HepG2 (cell line): ENCODE results near the gene CLEC16A. TPM values are rescaled to one million over a fixed set of nuclear protein-coding genes. Genes with fewer than 3 reads are reported as not detected.
A peak's percentile ranks its signal among the peaks of the same experiment; 100 is the strongest.

Experiments used
- BHLHE40 ChIP-seq: IDR thresholded peaks from 2 replicates; pipeline ENCODE4 v1.6.1; 2011; ENCODE audit warnings: low read length, improper control_type of control experiment
- FOXA3 ChIP-seq: IDR thresholded peaks from 2 replicates; pipeline ENCODE4 v1.6.1; 2016; ENCODE audit warnings: missing genetic modification reagents, missing compliant biosample characterization
- GZF1 ChIP-seq: sonication (generic); formaldehyde crosslinking; IDR thresholded peaks from 2 replicates; pipeline ENCODE4 v1.5.1; 2020; ENCODE audit warnings: mild to moderate bottlenecking, missing genetic modification reagents
- IRX3 ChIP-seq: sonication (generic); formaldehyde crosslinking; IDR thresholded peaks from 2 replicates; pipeline ENCODE4 v1.8.1; 2023; ENCODE audit warnings: mild to moderate bottlenecking, low read depth, missing genetic modification reagents, borderline replicate concordance
- KDM4B ChIP-seq: sonication (generic); formaldehyde crosslinking; IDR thresholded peaks from 2 replicates; pipeline ENCODE4 v1.4.0; 2020; ENCODE audit warnings: missing genetic modification reagents
- KLF12 ChIP-seq: sonication (generic); formaldehyde crosslinking; IDR thresholded peaks from 2 replicates; pipeline ENCODE4 v1.4.0; 2020; ENCODE audit warnings: missing genetic modification reagents, borderline replicate concordance
- MIXL1 ChIP-seq: IDR thresholded peaks from 2 replicates; pipeline ENCODE4 v1.6.1; 2016
- MYC ChIP-seq: sonication (generic); formaldehyde crosslinking; IDR thresholded peaks from 2 replicates; pipeline ENCODE4 v1.9.0; 2021; ENCODE audit warnings: missing genetic modification reagents, borderline replicate concordance
- NFIB ChIP-seq: sonication (generic); formaldehyde crosslinking; IDR thresholded peaks from 2 replicates; pipeline ENCODE4 v1.9.0; 2021; ENCODE audit warnings: missing genetic modification reagents, mild to moderate bottlenecking, borderline replicate concordance
- POLR2AphosphoS5 ChIP-seq: IDR thresholded peaks from 2 replicates; pipeline ENCODE4 v1.6.1; 2012; ENCODE audit warnings: low read depth, low read length
- RBM39 ChIP-seq: fragments of 200-400 bp; formaldehyde crosslinking; IDR thresholded peaks from one replicate; pipeline ENCODE4 v1.6.1; 2018; ENCODE audit warnings: antibody characterized with exemption, mild to moderate bottlenecking, low read depth, low read length; ENCODE audit not compliant: poor library complexity, severe bottlenecking
- SMAD9 ChIP-seq: sonication (generic); formaldehyde crosslinking; IDR thresholded peaks from 2 replicates; pipeline ENCODE4 v1.5.1; 2020; ENCODE audit warnings: mild to moderate bottlenecking, missing genetic modification reagents
- TCF7 ChIP-seq: sonication (generic); IDR thresholded peaks from 2 replicates; pipeline ENCODE4 v1.6.1; 2016; ENCODE audit warnings: antibody characterized with exemption, low read depth
- THYN1 ChIP-seq: sonication (generic); formaldehyde crosslinking; IDR thresholded peaks from 2 replicates; pipeline ENCODE4 v1.8.1; 2023; ENCODE audit warnings: low read depth, mild to moderate bottlenecking, moderate library complexity, missing genetic modification reagents, borderline replicate concordance
- ZBTB21 ChIP-seq: sonication (generic); formaldehyde crosslinking; IDR thresholded peaks from 2 replicates; pipeline ENCODE4 v1.4.0; 2020; ENCODE audit warnings: missing genetic modification reagents
- ZNF264 ChIP-seq: sonication (generic); formaldehyde crosslinking; IDR thresholded peaks from 2 replicates; pipeline ENCODE4 v1.4.0; 2020; ENCODE audit warnings: missing genetic modification reagents
- ZNF616 ChIP-seq: sonication (generic); formaldehyde crosslinking; IDR thresholded peaks from 2 replicates; pipeline ENCODE4 v1.5.0; 2020; ENCODE audit warnings: low read depth, mild to moderate bottlenecking, missing genetic modification reagents
- ZNF879 ChIP-seq: sonication (generic); formaldehyde crosslinking; IDR thresholded peaks from 2 replicates; pipeline ENCODE4 v1.8.1; 2023; ENCODE audit warnings: missing genetic modification reagents
- polyA plus RNA-seq, 8 experiments: library from polyadenylated mRNA; depleted of rRNA in 3 of 8; stranded (reverse) in 7 of 8; unstranded in 1 of 8; fragments of >200 nt; fragmentation: Illumina TruSeq in 4 of 8; extraction: Trizol in 4 of 8; gene quantifications; 2 replicates each; pipeline versions ENCODE4 v1.2.1 to v1.2.3, GENCODE V29; 2011 to 2016; ENCODE audit warnings: low read depth in 4 of 8, missing spikeins in 1 of 8, mixed read lengths in 1 of 8; ENCODE audit not compliant: insufficient read depth in 1 of 8
- total RNA-seq, 5 experiments: library from RNA; depleted of rRNA; stranded (reverse); fragments of >200 nt; fragmentation: Illumina TruSeq; extraction: Trizol; gene quantifications; 2 replicates each; pipeline ENCODE4 v1.2.3, GENCODE V29; 2016; ENCODE audit warnings: low read depth in 1 of 5
- TF ChIP-seq, protein P1 (sequence below): sonication (generic); formaldehyde crosslinking; IDR thresholded peaks from 2 replicates; pipeline ENCODE4 v1.5.0; 2020; ENCODE audit warnings: missing genetic modification reagents
- TF ChIP-seq, protein P2 (sequence below): IDR thresholded peaks from 2 replicates; pipeline ENCODE4 v1.6.1; 2016; ENCODE audit warnings: low read depth, borderline replicate concordance
- TF ChIP-seq, protein P3 (sequence below): sonication (generic); formaldehyde crosslinking; conservative IDR thresholded peaks from 2 replicates; pipeline ENCODE4 v1.4.0; 2020; ENCODE audit warnings: mild to moderate bottlenecking, missing genetic modification reagents, moderate library complexity
- TF ChIP-seq, protein P4 (sequence below): sonication (generic); formaldehyde crosslinking; IDR thresholded peaks from 2 replicates; pipeline ENCODE4 v1.5.1; 2020; ENCODE audit warnings: missing genetic modification reagents, mild to moderate bottlenecking, borderline replicate concordance
- TF ChIP-seq, protein P5 (sequence below): sonication (generic); formaldehyde crosslinking; IDR thresholded peaks from 2 replicates; pipeline ENCODE4 v1.4.0; 2020; ENCODE audit warnings: missing genetic modification reagents, borderline replicate concordance

CLEC16A gene
- total and polyA plus RNA-seq, 2 of the 13 experiments (the other 11 are each of a cell fraction or from before 2014, with no cell fraction given): 8.5 to 10.3 TPM

DNA sequence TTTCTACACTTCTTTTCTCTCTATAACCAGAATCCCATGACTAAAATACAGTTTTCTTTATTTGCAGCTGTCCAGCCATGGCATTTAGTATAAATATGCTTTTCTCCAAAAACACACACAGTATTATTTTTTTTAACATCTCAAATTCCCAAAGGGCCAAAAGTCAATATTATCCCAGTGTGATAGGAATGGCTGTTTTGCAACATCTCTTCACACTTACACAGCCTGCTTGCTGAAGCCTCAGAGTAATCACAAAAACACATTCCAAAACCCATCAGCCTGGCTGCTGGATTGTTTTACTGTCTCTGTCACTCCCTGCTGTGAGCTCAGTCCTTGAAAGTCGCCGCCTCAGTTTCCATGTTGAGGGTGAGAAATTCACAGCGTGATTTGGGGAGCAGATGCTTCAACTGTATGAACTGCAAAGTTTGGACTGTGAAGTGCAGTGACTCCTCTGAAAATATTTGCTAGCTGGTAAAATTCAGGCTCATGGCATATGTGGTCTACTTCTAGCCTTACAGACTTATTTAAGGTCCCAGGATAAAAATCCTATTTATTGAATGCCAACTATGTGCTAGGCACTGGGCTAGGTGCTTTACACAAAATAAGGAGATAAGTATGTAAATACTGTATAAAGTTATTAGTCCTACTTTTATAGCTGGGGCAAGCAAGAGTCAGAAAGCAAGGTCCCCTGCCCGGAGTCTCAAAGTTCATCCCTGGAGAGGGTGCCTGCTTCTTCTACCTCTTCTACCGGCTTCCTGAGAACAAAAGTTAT is 195.1 kb downstream of the CLEC16A start (continued):
- TF ChIP-seq, protein P1, sequence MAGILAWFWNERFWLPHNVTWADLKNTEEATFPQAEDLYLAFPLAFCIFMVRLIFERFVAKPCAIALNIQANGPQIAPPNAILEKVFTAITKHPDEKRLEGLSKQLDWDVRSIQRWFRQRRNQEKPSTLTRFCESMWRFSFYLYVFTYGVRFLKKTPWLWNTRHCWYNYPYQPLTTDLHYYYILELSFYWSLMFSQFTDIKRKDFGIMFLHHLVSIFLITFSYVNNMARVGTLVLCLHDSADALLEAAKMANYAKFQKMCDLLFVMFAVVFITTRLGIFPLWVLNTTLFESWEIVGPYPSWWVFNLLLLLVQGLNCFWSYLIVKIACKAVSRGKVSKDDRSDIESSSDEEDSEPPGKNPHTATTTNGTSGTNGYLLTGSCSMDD: no peak
- peak; percentile 56 for TF ChIP-seq IRX3
- TF ChIP-seq ZNF264: peak; percentile 89
- TF ChIP-seq KLF12 (CRISPR knock-in tag): 0 out of 2 replicates have a peak, but pooled peaks have one; percentile 60
- TF ChIP-seq TCF7: peak; percentile 85
- peak; percentile 73; the same call in 1 of the 2 replicates for TF ChIP-seq KDM4B
- TF ChIP-seq, protein P2, sequence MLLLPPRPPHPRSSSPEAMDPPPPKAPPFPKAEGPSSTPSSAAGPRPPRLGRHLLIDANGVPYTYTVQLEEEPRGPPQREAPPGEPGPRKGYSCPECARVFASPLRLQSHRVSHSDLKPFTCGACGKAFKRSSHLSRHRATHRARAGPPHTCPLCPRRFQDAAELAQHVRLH (CRISPR knock-in tag): no peak
- TF ChIP-seq ZNF879 (CRISPR knock-in tag): no peak
- TF ChIP-seq SMAD9 (CRISPR knock-in tag): no peak
- TF ChIP-seq, protein P3, sequence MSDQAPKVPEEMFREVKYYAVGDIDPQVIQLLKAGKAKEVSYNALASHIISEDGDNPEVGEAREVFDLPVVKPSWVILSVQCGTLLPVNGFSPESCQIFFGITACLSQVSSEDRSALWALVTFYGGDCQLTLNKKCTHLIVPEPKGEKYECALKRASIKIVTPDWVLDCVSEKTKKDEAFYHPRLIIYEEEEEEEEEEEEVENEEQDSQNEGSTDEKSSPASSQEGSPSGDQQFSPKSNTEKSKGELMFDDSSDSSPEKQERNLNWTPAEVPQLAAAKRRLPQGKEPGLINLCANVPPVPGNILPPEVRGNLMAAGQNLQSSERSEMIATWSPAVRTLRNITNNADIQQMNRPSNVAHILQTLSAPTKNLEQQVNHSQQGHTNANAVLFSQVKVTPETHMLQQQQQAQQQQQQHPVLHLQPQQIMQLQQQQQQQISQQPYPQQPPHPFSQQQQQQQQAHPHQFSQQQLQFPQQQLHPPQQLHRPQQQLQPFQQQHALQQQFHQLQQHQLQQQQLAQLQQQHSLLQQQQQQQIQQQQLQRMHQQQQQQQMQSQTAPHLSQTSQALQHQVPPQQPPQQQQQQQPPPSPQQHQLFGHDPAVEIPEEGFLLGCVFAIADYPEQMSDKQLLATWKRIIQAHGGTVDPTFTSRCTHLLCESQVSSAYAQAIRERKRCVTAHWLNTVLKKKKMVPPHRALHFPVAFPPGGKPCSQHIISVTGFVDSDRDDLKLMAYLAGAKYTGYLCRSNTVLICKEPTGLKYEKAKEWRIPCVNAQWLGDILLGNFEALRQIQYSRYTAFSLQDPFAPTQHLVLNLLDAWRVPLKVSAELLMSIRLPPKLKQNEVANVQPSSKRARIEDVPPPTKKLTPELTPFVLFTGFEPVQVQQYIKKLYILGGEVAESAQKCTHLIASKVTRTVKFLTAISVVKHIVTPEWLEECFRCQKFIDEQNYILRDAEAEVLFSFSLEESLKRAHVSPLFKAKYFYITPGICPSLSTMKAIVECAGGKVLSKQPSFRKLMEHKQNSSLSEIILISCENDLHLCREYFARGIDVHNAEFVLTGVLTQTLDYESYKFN (CRISPR knock-in tag): peak; percentile 83
- TF ChIP-seq MIXL1 (CRISPR knock-in tag): peak; percentile 96
- no peak for TF ChIP-seq RBM39
- no peak for TF ChIP-seq NFIB (CRISPR knock-in tag)
- TF ChIP-seq, protein P4, sequence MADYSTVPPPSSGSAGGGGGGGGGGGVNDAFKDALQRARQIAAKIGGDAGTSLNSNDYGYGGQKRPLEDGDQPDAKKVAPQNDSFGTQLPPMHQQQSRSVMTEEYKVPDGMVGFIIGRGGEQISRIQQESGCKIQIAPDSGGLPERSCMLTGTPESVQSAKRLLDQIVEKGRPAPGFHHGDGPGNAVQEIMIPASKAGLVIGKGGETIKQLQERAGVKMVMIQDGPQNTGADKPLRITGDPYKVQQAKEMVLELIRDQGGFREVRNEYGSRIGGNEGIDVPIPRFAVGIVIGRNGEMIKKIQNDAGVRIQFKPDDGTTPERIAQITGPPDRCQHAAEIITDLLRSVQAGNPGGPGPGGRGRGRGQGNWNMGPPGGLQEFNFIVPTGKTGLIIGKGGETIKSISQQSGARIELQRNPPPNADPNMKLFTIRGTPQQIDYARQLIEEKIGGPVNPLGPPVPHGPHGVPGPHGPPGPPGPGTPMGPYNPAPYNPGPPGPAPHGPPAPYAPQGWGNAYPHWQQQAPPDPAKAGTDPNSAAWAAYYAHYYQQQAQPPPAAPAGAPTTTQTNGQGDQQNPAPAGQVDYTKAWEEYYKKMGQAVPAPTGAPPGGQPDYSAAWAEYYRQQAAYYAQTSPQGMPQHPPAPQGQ (CRISPR knock-in tag): no peak
- peak; percentile 96 for TF ChIP-seq FOXA3 (CRISPR knock-in tag)
- no peak for TF ChIP-seq ZBTB21 (CRISPR knock-in tag)
- 0 out of 2 replicates have a peak, but pooled peaks have one; percentile 21 for TF ChIP-seq THYN1 (CRISPR knock-in tag)
- TF ChIP-seq GZF1: no peak
- TF ChIP-seq, protein P5, sequence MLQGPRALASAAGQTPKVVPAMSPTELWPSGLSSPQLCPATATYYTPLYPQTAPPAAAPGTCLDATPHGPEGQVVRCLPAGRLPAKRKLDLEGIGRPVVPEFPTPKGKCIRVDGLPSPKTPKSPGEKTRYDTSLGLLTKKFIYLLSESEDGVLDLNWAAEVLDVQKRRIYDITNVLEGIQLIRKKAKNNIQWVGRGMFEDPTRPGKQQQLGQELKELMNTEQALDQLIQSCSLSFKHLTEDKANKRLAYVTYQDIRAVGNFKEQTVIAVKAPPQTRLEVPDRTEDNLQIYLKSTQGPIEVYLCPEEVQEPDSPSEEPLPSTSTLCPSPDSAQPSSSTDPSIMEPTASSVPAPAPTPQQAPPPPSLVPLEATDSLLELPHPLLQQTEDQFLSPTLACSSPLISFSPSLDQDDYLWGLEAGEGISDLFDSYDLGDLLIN (CRISPR knock-in tag): no peak
- TF ChIP-seq MYC (CRISPR knock-in tag): no peak
- TF ChIP-seq POLR2AphosphoS5: no peak
- peak; percentile 71; the same call in 1 of the 2 replicates for TF ChIP-seq BHLHE40
- no peak for TF ChIP-seq ZNF616 (CRISPR knock-in tag)
